Measurements from ENCODE around the gene PPP2R5C.
"Not testable (repeated sequence)": the region's sequence is repeated elsewhere in the genome, so short reads cannot be mapped to it uniquely, and the experiment has no call there.

The PPP2R5C gene

DNA sequence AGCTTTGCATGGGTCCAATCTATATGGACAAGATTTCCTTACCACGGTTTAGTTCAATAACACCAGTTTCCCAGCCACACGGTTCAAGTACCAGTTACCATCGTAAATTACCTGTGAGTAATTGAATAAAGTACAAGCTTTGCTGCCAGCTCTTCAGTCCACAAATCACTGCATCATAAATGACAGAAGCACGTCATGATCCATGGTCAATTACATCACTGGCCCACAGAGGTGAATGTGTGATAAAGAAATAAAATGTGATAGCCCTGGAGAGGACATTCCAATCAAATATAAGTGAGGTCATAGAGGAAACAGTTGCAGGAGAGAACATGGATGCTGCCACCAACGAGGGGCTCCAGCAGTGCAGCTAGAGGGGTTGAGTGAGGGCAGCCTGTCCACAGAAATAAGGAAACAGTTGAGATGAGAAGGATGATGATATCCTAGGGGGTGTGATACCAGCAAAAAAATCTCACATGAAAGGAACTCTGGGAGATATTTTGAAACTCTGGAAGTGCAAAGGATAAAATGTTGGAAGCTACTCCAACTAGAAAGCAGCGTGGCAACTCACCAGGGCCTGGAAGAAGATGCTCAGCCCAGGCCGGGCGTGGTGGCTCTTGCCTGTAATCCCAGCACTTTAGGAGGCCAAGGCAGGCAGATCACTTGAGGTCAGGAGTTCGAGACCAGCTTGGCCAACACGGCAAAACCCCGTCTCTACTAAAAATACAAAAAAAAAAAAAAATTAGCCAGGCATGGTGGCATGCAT is 197.1 kb downstream of the PPP2R5C start:
- no peak for DNase-seq

DNA sequence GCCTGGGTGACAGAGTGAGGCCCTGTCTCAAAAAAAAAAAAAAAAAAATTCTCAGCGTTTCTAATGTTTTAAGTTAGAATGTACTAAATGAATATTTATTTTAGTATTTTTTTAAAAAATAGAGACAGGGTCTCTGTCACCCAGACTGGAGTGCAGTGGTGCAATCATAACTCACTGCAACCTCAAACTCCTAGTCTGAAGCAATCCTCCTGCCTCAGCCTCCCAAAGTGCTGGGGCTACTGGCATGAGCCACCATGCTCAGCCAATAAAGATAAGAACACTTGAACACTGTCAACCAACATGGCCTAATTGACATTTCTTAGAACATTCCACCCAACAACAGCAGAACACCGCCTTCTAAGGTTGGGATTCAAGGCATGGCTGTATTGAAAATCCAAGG is 197.8 kb downstream of the PPP2R5C start:
- no peak for DNase-seq

DNA sequence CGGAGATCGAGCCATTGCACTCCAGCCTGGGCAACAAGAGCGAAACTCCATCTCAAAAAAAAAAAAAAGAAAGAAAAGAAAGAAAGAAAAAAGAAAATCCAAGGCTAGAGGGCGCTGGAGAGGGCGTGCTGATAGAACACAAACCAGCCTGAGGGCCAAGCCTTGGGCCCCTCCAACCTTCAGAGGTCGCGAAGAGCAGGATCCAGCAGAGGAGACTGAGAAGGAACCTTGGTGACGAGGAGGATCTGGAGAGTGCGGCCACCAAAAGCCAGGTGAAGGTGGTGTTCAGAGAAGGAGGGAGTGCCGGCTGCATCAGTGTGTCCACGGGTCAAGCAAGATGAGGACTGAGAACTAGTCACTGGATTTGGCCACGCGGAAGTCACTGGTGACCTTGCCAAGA is 198.7 kb downstream of the PPP2R5C start:
- no peak for DNase-seq

DNA sequence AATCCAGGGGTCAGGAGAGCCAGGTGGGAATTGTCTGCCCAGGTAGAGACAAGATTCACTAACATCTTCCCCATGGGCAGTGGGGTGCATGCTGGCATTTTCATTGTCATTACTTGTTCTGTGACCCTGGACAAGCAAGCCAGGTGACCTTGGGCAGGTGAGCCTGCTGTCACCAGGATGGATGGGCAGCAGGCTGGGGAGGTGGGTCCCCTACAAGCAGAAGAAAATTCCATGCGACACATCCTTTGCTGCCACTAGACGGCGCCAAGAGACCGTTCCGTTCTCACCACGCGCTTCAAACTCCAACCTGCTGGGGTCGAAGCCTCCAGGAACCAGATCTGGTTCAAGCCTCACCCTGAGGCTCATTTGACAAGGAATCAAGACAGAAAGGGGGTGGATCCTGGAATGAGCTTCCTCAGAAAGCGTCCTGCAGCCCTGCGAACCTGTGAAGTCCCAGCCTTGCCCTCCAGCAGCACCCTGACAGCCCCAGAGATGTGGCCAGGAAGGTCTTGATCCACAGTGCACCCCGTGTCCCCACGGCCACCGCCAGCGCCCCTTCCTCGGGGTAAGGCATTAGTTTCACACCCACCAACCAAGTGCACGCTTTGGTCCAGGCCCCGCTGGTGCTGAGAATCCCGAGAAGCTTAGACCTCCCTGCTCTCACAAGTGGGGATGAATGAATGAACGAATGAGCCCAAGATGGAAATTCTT is 199.7 kb downstream of the PPP2R5C start:
- DNase-seq: peak; percentile 81

DNA sequence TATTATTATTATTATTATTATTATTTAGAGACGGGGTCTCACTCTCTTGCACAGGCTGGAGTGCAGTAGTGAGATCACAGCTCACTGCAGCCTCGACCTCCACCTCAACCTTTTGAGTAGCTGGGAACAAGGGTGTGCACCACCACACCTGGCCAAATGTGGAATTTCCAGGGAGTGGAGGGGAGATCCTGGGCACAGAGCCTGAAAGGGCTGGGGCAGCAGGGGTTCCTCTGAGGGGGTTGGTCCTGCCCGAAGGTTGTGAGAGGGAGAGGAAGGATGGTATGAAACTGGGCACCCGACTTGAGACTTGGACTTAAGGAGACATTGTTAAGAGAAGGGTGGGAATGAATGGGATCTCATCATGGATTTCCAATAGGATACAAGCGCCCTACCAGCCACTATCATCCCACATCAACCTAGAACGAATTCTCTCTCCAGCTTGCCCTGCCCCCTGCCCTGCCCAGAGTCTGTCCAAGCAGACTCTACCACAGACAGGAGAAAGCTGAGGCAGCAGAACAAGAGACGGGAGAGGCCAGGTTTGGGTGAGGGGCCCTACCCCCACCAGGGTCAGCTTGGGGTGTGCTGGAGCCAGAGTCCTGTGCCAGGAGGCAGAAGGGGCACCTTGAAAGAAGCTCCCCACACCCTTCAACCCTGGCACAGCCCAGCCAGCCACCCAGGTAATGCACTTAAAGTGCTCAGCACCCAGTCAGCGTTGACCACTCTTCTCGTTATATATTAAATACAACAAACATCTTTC is 200.4 kb downstream of the PPP2R5C start:
- no peak for DNase-seq

DNA sequence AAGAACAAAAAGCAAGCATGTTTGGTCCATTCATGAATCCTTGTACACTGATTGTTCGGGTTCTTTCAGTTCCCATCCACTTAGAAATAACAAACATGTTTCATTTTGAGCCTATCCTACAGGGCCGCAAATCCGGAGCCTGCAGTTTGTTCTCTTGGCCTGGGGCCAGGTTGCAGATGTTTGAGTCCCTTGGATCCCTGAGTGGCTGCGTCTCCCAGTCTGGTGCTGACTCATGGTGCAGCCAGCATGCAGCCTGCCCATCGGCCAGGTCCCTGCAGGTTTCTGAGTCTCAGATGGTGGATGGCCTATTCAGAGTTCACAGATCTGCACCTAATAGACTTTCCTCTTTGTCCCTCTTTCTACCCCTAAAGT is 201.0 kb downstream of the PPP2R5C start:
- DNase-seq: peak; percentile 64

DNA sequence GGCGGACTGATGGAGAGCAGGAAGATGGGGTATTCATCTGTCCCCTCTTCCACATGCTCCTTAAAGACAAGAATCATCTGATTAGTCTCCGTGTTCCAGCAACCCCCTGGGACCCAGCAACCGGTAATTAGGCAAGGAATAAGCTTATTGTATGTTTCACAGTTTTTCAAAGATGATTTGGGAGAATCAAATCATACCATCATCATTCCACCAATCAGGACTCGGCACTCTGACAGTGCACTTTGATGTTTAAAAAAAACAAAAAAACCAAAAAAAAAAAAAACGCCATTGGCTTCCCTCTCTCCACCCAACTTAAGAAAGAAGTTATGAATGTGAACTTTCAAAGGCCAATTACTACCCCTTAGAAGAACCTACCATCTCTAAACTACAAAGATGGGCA is 201.5 kb downstream of the PPP2R5C start:
- no peak for DNase-seq

DNA sequence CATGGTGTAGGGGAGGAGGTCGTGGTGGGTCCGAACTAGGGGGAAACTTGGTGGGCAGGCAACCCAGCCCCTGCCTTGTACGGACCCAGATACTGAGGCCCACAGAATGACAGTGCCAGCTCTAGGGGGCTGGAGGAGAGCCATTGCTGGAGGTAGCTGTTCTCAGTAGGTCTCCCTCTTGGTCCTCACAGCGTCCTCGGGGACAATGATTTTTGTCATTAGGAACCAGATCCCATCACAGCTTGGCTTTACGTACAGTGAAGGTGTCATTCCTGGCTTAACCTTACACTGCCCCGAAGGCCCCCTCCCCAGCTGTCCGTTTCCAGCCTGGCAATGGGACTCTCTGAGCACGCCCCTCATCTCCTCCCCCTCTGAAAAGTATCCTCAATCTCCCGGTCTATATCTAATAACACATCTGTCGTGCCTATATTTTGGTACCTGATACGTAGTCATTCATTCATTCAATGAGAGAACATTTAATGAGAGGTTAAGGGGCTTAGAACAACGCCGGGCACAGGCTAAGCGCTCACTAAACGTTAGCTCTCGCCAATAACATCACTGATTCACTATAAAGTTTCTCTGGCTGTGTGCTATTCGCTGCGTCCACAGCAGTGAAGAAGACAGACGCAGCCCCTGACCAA is 202.3 kb downstream of the PPP2R5C start:
- DNase-seq: no peak

DNA sequence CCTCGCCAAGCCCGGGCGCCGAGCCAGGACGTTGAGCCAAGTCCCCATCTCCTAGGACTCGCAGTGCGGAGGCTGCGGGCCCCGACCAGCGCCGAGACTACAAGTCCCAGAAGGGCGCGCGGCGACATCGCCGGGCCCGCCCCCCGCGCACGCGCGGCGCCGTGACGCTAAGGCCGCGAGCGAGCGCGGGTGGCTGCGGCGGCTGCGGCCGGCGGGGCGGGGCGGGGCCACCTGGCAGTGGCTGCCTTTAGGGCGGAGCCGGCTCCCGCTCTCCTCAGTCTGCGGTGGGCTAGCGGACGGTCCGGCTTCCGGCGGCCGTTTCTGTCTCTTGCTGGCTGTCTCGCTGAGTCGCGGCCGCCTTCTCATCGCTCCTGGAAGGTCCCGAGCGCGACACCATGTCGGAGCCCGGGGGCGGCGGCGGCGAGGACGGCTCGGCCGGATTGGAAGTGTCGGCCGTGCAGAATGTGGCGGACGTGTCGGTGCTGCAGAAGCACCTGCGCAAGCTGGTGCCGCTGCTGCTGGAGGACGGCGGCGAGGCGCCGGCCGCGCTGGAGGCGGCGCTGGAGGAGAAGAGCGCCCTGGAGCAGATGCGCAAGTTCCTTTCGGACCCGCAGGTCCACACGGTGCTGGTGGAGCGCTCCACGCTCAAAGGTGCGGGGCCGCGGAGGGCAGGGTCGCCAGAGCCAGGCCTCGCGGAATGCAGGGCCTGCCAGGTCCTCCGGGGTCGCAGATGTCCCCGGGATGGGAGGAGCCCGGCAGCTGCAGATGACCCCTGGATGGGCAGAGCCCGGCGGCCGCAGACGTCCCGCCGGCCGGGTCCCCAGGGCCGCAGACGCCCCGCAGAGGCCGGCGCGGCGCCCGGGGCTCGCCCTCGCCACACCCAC is 203.0 kb downstream of the PPP2R5C start, which contains the start of gene DYNC1H1:
DYNC1H1 (plus strand) TSS at position 277 of the 884 bp plus-strand sequence; CDS start at position 396, 119 bp downstream.
- DNase-seq: peak; percentile 93

DNA sequence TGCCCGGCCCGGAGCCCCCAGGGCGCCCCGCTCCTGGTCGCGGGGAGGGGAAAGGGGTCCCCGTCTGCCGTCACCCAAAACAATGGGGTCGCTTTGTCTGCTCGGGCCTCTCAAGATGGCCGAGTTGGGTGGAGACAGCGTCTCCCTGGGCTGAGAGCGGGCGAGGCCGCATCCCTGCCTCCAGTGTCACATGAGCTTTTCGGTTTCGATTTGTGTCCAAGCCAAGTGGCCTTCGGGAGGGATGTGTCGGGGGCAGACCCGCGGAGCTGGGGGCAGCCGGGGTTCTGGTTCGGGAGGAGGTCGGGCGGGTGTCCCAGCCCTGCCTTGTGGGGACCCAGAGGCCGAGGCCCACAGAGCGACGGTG is 203.7 kb downstream of the PPP2R5C start:
- DNase-seq: peak; percentile 41

DNA sequence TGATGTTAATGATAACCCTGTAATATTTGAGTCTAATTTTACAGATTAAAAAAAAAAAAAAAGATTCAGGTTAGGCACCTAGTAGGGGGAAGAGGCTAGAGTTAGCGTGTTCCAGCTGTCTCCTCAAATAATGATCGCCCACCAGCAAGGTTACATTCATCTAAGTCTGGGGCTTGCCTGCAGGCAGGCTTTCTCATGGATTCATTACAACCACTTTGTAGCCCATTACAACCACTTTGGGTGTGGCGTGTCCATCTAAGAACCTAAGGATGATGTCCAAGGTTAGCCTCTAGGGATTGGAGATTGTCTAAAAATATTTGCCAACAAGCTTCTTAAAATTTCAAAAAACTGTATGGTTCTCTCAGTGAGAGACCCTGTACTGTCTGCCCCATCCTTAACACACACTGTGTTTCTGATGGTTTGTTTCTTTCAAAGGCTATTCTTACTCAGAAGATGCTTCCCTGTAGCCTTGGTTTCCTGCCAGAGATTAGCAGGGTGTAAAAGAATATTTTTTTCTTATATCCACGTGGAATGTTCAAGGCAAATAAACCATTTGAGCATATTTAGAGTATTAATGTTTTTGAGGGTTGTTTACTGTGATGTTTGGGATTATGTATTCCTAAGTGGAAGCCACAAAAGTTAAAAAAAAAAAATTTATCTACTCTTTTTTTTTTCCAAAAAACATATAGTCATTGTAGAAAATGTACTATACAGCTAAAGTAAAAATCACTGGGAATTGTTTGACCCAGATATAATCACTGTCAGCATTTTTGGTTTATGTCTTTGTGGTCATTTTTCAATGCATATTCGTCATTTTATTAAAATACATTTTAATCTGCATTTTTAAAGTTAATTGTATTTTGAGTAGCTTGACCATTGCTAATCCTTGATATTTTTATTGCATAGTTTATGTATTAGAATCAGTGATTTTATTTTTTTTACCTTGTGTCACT is 204.5 kb downstream of the PPP2R5C start:
- no peak for DNase-seq

DNA sequence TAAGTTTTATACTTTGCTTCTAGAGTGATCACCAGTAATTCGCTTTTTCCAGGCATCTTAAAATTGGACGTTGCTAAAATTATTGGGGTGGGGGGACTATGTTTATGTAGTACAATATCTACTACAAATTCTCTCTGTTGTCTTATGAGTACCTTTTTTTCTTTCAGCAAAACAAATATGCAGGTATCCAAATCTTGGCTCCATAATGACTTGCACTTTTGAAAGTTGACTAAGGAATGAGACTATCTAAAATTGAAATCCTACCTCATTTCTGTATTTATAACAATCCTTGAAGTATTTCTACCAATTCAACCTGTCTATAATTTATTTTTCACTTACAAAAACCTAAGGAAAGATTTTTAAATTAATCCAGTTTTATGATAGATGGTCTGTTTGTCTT is 205.2 kb downstream of the PPP2R5C start:
- DNase-seq: no peak

DNA sequence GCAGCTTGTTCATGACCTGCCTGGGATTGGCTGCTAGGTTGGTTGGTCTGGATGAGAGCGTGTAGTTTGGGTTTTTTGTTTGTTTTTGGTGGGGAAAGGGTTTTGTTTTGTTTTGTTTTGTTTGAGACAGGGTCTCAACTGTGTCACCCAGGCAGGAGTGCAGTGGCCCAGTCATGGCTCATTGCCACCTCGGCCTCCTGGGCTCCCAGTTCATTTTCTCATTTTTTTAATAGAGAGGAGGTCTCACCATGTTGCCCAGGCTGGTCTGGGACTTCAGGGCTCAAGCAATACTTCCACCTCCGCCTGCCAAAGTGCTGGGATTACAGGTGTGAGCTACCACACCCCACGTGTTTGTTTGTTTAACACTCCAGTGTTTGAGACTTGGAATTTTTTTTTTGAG is 206.7 kb downstream of the PPP2R5C start:
- DNase-seq: no peak

DNA sequence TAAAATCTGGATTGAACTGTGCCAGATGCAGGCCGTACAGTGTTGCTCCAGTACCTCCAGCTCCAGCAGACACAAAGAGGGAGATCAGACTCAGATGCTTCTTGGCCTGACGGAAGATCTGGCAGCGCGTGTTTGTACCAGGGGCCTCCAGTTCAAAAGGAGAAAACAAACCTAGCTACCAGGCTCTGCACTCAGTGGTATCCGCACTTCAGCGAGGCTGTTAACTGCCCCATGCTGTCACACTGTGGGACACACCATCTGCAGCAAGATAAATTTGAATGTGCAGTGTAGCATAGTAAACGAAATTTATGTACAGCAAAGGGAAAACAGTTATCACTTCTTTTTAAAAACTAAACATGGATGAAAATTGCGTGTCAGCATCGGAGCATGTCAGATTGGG is 208.0 kb downstream of the PPP2R5C start:
- no peak for DNase-seq

DNA sequence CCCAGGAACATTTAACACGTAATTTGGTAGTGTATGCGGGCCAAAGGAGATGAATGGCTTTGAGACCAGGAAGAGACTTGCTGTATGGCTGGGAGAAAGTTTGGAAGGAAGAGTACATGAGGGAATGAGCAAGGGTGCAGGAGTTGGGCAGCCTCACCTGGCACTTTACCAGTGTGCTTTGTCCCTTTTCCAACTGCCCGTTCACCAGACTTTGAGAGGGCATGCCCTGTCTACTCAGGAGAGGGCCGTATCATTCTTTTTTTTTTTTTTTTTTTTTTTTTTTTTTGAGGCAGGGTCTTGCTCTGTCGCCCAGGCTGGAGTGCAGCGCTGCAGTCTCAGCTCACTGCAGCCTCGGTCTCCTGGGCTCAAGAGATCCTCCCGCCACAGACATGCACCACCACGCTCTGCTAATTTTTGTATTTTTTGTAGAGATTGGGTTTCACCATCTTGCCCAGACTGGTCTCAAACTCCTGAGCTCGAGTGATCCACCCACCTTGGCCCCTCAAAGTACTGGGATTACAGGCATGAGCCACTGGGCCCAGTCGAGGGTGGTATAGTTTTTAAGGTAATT is 209.4 kb downstream of the PPP2R5C start:
- DNase-seq: no peak

DNA sequence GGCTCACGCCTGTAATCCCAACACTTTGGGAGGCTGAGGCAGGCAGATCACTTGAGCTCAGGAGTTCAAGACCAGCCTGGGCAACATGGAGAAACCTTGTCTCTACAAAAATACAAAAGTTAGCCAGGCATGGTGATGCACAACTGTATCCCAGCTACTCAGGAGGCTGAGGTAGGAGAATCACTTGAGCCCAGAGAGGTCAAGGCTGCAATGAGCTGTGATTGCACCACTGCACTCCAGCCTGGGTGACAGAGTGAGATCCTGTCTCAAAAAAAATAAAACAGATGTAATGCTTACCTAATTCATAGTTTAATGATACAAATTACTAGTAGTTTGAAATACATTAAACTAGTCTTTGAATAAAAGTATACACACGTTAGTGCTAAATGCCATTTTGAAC is 209.9 kb downstream of the PPP2R5C start:
- DNase-seq: not testable (repeated sequence)

DNA sequence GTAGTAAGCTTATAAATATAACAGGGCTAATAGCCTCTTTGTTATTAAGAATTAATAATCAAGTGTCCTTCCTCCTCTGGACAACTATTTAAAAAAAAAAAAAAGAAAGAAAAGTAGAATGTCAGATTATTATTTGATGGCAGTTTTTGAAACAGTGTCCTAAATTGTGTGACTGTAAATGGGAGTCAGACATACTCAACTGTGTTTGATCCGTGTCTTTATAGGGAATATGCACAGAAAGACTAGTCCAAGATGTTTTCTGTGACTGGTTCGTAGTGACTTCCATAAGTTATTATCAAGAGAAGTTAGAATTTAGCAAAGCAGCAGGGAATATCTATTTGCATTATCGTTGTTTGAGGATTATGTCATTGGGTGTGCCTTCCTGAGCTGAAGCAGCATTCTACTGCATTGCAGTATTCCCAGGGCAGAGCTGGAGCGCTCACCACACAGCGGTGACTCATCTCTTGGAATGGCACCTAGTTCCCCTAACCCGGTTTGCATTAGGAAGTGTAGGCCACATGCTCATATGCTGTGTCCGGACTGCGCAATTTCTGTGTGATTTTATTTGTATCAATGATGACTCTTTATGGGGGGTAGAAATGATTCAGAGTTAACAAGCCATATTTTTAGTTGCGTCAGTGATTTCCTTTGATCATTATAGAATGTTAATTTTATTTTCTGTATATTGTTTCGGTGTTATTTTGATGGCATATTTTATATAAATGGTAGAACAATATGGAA is 210.8 kb downstream of the PPP2R5C start:
- DNase-seq: no peak

DNA sequence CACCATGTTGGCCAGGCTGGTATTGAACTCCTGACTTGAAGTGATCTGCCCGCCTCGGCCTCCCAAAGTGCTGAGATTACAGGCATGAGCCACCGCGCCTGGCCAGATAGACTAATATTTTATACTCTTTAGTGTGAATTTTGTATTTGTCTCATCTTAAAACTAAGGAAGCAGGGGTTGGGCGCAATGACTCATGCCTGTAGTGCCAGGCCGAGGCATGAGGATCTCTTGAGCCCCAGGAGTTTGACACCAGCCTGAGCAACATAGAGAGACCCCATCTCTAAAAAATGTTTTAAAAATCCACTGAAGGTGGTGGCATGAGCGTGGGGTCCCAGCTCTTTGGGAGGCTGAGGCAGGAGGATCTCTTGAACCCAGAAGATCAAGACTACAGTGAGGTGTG is 211.8 kb downstream of the PPP2R5C start:
- no peak for DNase-seq

DNA sequence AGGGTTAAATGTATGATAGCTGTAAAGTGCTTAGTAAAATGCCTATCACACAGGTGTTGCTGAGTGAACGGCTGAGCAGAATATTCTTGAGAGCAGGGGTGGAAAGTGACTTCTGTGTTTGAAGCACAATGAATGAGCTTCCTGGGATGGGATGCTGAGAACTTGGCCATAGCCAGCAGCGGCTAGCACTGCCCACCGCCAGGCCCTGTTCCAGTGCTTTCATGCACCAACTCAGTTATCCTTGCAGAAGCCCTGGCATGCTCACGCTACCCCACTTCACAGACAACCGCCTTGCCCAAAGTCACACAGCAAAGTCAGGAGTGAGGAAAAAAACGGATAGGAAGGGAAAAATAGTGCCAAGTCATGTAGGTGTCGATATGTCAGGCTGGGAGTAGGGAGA is 213.7 kb downstream of the PPP2R5C start:
- no peak for DNase-seq
